Thyroid gland (tissue), 4 donors: ENCODE results near the gene TBK1. TPM values are rescaled to one million over a fixed set of nuclear protein-coding genes. Genes with fewer than 3 reads are reported as not detected.

Source experiments
- DNase-seq, 2 donors: peaks; one replicate each; pipeline ENCODE4 v3.0.0-alpha.2; 2019
- H3K27ac ChIP-seq, 3 donors: fragments of 200-600 bp; sonication (generic); 1 replicate in 2 of 3; 2 replicates in 1 of 3; pipeline ENCODE4 v1.5.1; 2016 to 2019; ENCODE audit warnings: mild to moderate bottlenecking in 1 of 3, moderate library complexity in 1 of 3
- H3K27me3 ChIP-seq: fragments of 200-600 bp; sonication (generic); one replicate; pipeline ENCODE4 v1.5.1; 2019
- H3K36me3 ChIP-seq, 2 donors: fragments of 200-600 bp; sonication (generic); one replicate each; pipeline ENCODE4 v1.5.1; 2016 to 2019
- H3K4me1 ChIP-seq, 2 donors: fragments of 200-600 bp; sonication (generic); one replicate each; pipeline ENCODE4 v1.5.1; 2017 to 2019
- H3K4me3 ChIP-seq, 3 donors: fragments of 200-600 bp; sonication (generic); replicated peaks in 1 of 3; 1 replicate in 2 of 3; 2 replicates in 1 of 3; pipeline ENCODE4 v1.5.1; 2016; ENCODE audit warnings: mild to moderate bottlenecking in 1 of 3
- H3K9me3 ChIP-seq: fragments of 200-600 bp; sonication (generic); one replicate; pipeline ENCODE4 v1.5.1; 2017
- CTCF ChIP-seq, 6 experiments: fragments of 200-600 bp in 3 of 6; fragments of 450-650 bp in 3 of 6; sonication (generic) in 3 of 6; IDR thresholded peaks; one replicate each; pipeline ENCODE4 v1.5.1; 2016 to 2019; ENCODE audit warnings: antibody characterized with exemption in 6 of 6, mild to moderate bottlenecking in 2 of 6, inconsistent platforms in 1 of 6, moderate library complexity in 1 of 6
- POLR2A ChIP-seq, 2 donors: fragments of 450-650 bp; IDR thresholded peaks; one replicate each; pipeline ENCODE4 v1.6.1; 2017; ENCODE audit warnings: antibody characterized with exemption in 2 of 2, mild to moderate bottlenecking in 2 of 2, moderate library complexity in 1 of 2
- WGBS, 2 donors: methylation state at CpG; one replicate each; pipeline ENCODE4 v1.1.5; 2017; 5-methylcytosine and 5-hydroxymethylcytosine counted together
- intact Hi-C: fragments of 100-400 bp; cut with DNase I; formaldehyde crosslinking; loops from one replicate; pipeline ENCODE4 v1.15.1; 2023
- total RNA-seq, 4 donors: library from RNA; depleted of rRNA; stranded (reverse); fragments of >200 nt; gene quantifications; one replicate each; pipeline ENCODE4 v1.2.3, GENCODE V29; 2016

TBK1 gene
- total RNA-seq, 4 donors from 2014 or later = 27.7 to 42.1 (median 33.4) TPM

- peak overlapping the region in 2 of 3 donors; percentile 95 to 100 for H3K4me3 ChIP-seq
- H3K9me3 ChIP-seq = no peaks in the 10 kb centered on the region
- TF ChIP-seq CTCF (IDR thresholded peaks at IDR 0.05) = no peak
- TF ChIP-seq POLR2A (IDR thresholded peaks at IDR 0.05) = no peak
- H3K27me3 ChIP-seq = no peaks in the 10 kb centered on the region
- no peak for DNase-seq
- WGBS, 2 donors = 19 to 21% methylated on average over 8 of the region's 8 CpGs
- peaks cover 0 to 8% of the 10 kb centered on the region in 2 donors for H3K36me3 ChIP-seq
- intact Hi-C loops = loop anchor here (5.0 kb wide), 1 partner anchor 49 kb away; the partner anchor contains the start of gene XPOT
- H3K4me1 ChIP-seq = peaks cover 0 to 17% of the 10 kb centered on the region in 2 donors
- H3K27ac ChIP-seq = peak overlapping the region in 1 of 3 donors; percentile 96
Measured at GRCh38 chr12:64450711-64451486, 1.0 kb upstream of the TBK1 start.

- Histone ChIP-seq H3K4me1 (peaks cover 0 to 17% of the 10 kb centered on the region in 2 donors), H3K36me3 (peaks cover 4 to 9% of the 10 kb centered on the region in 2 donors), H3K27ac (peak overlapping the region; percentile 93 to 98 (median 96)), H3K27me3 (no peaks in the 10 kb centered on the region), H3K9me3 (no peaks in the 10 kb centered on the region), H3K4me3 (peak overlapping the region; percentile 72 to 100 (median 95))
- TF ChIP-seq POLR2A (IDR thresholded peaks at IDR 0.05) (no peak), CTCF (IDR thresholded peaks at IDR 0.05) (no peak)
- WGBS, 2 donors = 0 to 2% methylated on average over 16 of the region's 16 CpGs
- intact Hi-C loops = loop anchor here (5.0 kb wide), 1 partner anchor 50 kb away; the partner anchor contains the start of gene XPOT
- no peak for DNase-seq
Measured at GRCh38 chr12:64452559-64453329, 824 bp downstream of the TBK1 start.

- Histone ChIP-seq H3K27ac (no peak overlapping the region), H3K4me3 (no peak overlapping the region), H3K4me1 (peaks cover 0 to 21% of the 10 kb centered on the region in 2 donors), H3K36me3 (peaks cover 4 to 5% of the 10 kb centered on the region in 2 donors), H3K27me3 (no peaks in the 10 kb centered on the region), H3K9me3 (no peaks in the 10 kb centered on the region)
- TF ChIP-seq CTCF (IDR thresholded peaks at IDR 0.05) (no peak), POLR2A (IDR thresholded peaks at IDR 0.05) (no peak)
- no peak for DNase-seq
- WGBS, 2 donors = 85 to 96% methylated on average over 1 of the region's 1 CpG
- intact Hi-C loops = no loop called here
Measured at GRCh38 chr12:64455506-64455905, 3.6 kb downstream of the TBK1 start.

- intact Hi-C loops = no loop called here
- no peak for DNase-seq
- no peaks in the 10 kb centered on the region for H3K9me3 ChIP-seq
- H3K4me3 ChIP-seq = no peak overlapping the region
- no peak overlapping the region for H3K27ac ChIP-seq
- no peak for TF ChIP-seq CTCF (IDR thresholded peaks at IDR 0.05)
- no peaks in the 10 kb centered on the region for H3K27me3 ChIP-seq
- H3K36me3 ChIP-seq = peaks cover 4 to 5% of the 10 kb centered on the region in 2 donors
- peaks cover 0 to 17% of the 10 kb centered on the region in 2 donors for H3K4me1 ChIP-seq
Measured at GRCh38 chr12:64456119-64456518, 4.2 kb downstream of the TBK1 start.
